Superior temporal gyrus (tissue), 1 donor: ENCODE results near the gene A4GNT.
"Not testable (repeated sequence)": the region's sequence is repeated elsewhere in the genome, so short reads cannot be mapped to it uniquely, and the experiment has no call there.

ENCODE experiments used
- DNase-seq: peaks from one replicate; pipeline ENCODE4 v3.0.0-alpha.2; 2016; ENCODE audit errors: extremely low spot score

A4GNT gene

GRCh38 chr3:138132239-138132638 lies at the start of gene A4GNT:
Gene A4GNT (minus strand): TSS chr3:138132390. CDS start chr3:138131256, 1,134 bp downstream.
- no peak for DNase-seq

GRCh38 chr3:138180375-138181029 lies 48.3 kb upstream of the A4GNT start:
- peak; percentile 70 for DNase-seq

GRCh38 chr3:138174421-138175131 lies 42.4 kb upstream of the A4GNT start, which contains the start of gene DBR1:
Gene DBR1 (minus strand): TSS chr3:138174921. CDS start chr3:138174795, 126 bp downstream.
- peak; percentile 84 for DNase-seq

GRCh38 chr3:138173769-138174420 lies 41.7 kb upstream of the A4GNT start:
- no peak for DNase-seq

GRCh38 chr3:138172625-138173024 lies 40.4 kb upstream of the A4GNT start:
- no peak for DNase-seq

GRCh38 chr3:138165061-138165460 lies 32.9 kb upstream of the A4GNT start:
- DNase-seq, result no peak

GRCh38 chr3:138157743-138158142 lies 25.6 kb upstream of the A4GNT start:
- DNase-seq, result no peak

- no peak for DNase-seq
Observed at GRCh38 chr3:138154534-138154933, 22.3 kb upstream of the A4GNT start.

GRCh38 chr3:138148503-138148902 lies 16.3 kb upstream of the A4GNT start:
- DNase-seq, result no peak

GRCh38 chr3:138142181-138142580 lies 10.0 kb upstream of the A4GNT start:
- not testable (repeated sequence) for DNase-seq

GRCh38 chr3:138140940-138141339 lies 8.8 kb upstream of the A4GNT start:
- DNase-seq, result no peak

GRCh38 chr3:138139691-138140090 lies 7.5 kb upstream of the A4GNT start:
- no peak for DNase-seq

- no peak for DNase-seq
Observed at GRCh38 chr3:138137861-138138260, 5.7 kb upstream of the A4GNT start.

GRCh38 chr3:138136201-138136600 lies 4.0 kb upstream of the A4GNT start:
- no peak for DNase-seq

- no peak for DNase-seq
Observed at GRCh38 chr3:138135833-138136194, 3.6 kb upstream of the A4GNT start.

GRCh38 chr3:138135146-138135832 lies 3.1 kb upstream of the A4GNT start:
- DNase-seq, result peak; percentile 17

- DNase-seq, result no peak
Observed at GRCh38 chr3:138127636-138128365, 4.4 kb downstream of the A4GNT start.

GRCh38 chr3:138125548-138126221 lies 6.5 kb downstream of the A4GNT start:
- no peak for DNase-seq

GRCh38 chr3:138124706-138125355 lies 7.4 kb downstream of the A4GNT start:
- DNase-seq, result peak; percentile 23

GRCh38 chr3:138124188-138124587 lies 8.0 kb downstream of the A4GNT start:
- DNase-seq, result no peak

- DNase-seq, result no peak
Observed at GRCh38 chr3:138119423-138119766, 12.8 kb downstream of the A4GNT start.
